ENCODE data around the gene RNF217. TPM values are rescaled to one million over a fixed set of nuclear protein-coding genes. Genes with fewer than 3 reads are reported as not detected.

RNF217 gene
- total and polyA plus RNA-seq, 8 donors: 1.9 to 32.7 (median 11.2) TPM

DNA sequence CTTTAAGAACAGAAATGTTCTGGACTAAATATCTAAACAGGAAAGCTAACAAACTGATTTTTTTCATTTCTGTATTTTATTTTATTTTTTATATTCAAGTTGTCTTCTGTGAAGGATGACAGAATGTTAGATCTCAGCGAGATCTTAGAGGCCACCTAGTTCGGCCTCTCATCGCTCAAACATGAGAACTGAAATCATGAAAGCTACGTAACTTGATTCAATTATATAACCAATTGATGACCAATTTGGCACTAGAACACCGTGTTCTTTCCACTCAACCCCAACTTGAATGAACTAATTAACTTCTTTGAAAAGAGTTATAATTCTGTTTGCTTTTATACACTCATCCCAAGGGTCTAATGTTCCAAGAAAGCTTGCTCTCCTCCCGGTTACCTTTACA, 24.6 kb upstream of the RNF217 start:
- Histone ChIP-seq H3K36me3 (no peaks in the 10 kb centered on the region), H3K9me3 (no peaks in the 10 kb centered on the region), H3K4me1 (no peaks in the 10 kb centered on the region), H3K27ac (peak overlapping the region in 2 of 5 donors; percentile 18 to 22), H3K4me3 (no peak overlapping the region), H3K27me3 (no peaks in the 10 kb centered on the region)
- WGBS, 5 donors: 86 to 92% (median 92%) methylated on average over 6 of the region's 6 CpGs
- TF ChIP-seq, protein P1, sequence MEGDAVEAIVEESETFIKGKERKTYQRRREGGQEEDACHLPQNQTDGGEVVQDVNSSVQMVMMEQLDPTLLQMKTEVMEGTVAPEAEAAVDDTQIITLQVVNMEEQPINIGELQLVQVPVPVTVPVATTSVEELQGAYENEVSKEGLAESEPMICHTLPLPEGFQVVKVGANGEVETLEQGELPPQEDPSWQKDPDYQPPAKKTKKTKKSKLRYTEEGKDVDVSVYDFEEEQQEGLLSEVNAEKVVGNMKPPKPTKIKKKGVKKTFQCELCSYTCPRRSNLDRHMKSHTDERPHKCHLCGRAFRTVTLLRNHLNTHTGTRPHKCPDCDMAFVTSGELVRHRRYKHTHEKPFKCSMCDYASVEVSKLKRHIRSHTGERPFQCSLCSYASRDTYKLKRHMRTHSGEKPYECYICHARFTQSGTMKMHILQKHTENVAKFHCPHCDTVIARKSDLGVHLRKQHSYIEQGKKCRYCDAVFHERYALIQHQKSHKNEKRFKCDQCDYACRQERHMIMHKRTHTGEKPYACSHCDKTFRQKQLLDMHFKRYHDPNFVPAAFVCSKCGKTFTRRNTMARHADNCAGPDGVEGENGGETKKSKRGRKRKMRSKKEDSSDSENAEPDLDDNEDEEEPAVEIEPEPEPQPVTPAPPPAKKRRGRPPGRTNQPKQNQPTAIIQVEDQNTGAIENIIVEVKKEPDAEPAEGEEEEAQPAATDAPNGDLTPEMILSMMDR (IDR thresholded peaks at IDR 0.05): no peak
- TF ChIP-seq POLR2AphosphoS5 (IDR thresholded peaks at IDR 0.05) (no peak), EP300 (IDR thresholded peaks at IDR 0.05) (no peak), POLR2A (IDR thresholded peaks at IDR 0.05) (no peak)
- intact Hi-C loops (cut with DNase I; ENCODE audit: low total_unique reads): no loop called here
- no peak for DNase-seq

DNA sequence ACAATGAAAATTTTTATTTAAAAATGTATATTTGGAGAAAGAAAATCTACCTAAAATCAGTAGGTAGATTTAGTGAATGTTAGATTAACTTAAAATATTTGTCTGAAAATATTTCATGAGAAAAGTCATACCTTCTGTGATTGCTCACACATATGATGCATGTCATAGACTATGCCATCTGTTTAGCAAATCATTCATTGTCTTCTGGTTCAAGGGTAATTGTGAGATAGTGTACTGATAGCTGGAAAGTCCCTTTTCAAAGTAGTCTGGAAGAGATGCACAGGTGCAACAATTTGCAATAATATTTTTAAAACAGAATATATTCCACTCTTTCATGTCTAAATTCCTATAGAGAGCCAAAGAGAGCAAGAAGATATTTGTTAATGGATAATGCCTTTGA, 21.0 kb upstream of the RNF217 start:
- Histone ChIP-seq H3K4me1 (no peaks in the 10 kb centered on the region), H3K36me3 (no peaks in the 10 kb centered on the region), H3K27me3 (no peaks in the 10 kb centered on the region), H3K27ac (no peak overlapping the region), H3K9me3 (no peaks in the 10 kb centered on the region), H3K4me3 (no peak overlapping the region)
- no peak for DNase-seq
- TF ChIP-seq, protein P1 (IDR thresholded peaks at IDR 0.05): no peak
- TF ChIP-seq EP300 (IDR thresholded peaks at IDR 0.05) (no peak), POLR2A (IDR thresholded peaks at IDR 0.05) (no peak), POLR2AphosphoS5 (IDR thresholded peaks at IDR 0.05) (no peak)
- intact Hi-C loops (cut with DNase I; ENCODE audit: low total_unique reads): no loop called here

GRCh38 chr6:124943658-124944057, 18.6 kb upstream of the RNF217 start:
- H3K27me3 ChIP-seq: no peaks in the 10 kb centered on the region
- H3K27ac ChIP-seq: no peak overlapping the region
- TF ChIP-seq, protein P1 (IDR thresholded peaks at IDR 0.05): no peak
- TF ChIP-seq EP300 (IDR thresholded peaks at IDR 0.05) (no peak), POLR2AphosphoS5 (IDR thresholded peaks at IDR 0.05) (no peak), POLR2A (IDR thresholded peaks at IDR 0.05) (no peak)
- no peak for DNase-seq
- H3K4me1 ChIP-seq: no peaks in the 10 kb centered on the region
- H3K9me3 ChIP-seq: no peaks in the 10 kb centered on the region
- WGBS, 5 donors: 68 to 78% (median 74%) methylated on average over 1 of the region's 1 CpG
- H3K36me3 ChIP-seq: no peaks in the 10 kb centered on the region
- intact Hi-C loops (cut with DNase I; ENCODE audit: low total_unique reads): no loop called here
- H3K4me3 ChIP-seq: no peak overlapping the region

DNA sequence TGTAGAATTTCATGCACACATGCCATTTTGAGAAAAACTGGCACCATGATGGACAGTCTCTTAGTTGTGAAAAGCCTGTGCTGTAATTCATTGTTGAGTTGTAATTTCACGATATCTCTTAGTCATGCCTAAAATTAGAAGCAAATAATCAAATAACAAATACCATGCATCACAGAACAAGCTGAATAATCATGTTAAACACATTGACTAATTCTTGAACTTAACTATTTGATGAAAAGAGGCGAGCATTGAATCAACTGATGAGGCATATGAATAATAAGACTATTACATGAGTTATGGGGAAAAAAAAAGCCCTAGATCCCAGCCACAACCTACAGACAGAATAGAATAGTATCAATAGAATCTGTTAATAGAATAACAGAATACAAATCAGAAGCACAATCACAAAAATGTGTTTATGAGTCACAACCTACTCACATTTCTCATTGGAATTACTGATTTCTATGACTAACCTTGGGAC, 14.2 kb upstream of the RNF217 start:
- TF ChIP-seq POLR2AphosphoS5 (IDR thresholded peaks at IDR 0.05) (no peak), POLR2A (IDR thresholded peaks at IDR 0.05) (no peak), EP300 (IDR thresholded peaks at IDR 0.05) (no peak)
- TF ChIP-seq, protein P1 (IDR thresholded peaks at IDR 0.05): no peak
- intact Hi-C loops (cut with DNase I; ENCODE audit: low total_unique reads): no loop called here
- Histone ChIP-seq H3K4me1 (no peaks in the 10 kb centered on the region), H3K4me3 (no peak overlapping the region), H3K27me3 (no peaks in the 10 kb centered on the region), H3K27ac (no peak overlapping the region), H3K36me3 (no peaks in the 10 kb centered on the region), H3K9me3 (no peaks in the 10 kb centered on the region)
- 32 to 54% (median 35%) methylated on average over 2 of the region's 2 CpGs for WGBS, 5 donors
- no peak for DNase-seq
